GM19452 (cell line): Measurements from ENCODE around the gene TOMM22.

ENCODE experiments used
- ATAC-seq: cut with Tn5 transposase; IDR thresholded peaks from one replicate; pipeline ENCODE4 v1.9.1; 2021; ENCODE audit not compliant: unreplicated experiment

Gene TOMM22

DNA sequence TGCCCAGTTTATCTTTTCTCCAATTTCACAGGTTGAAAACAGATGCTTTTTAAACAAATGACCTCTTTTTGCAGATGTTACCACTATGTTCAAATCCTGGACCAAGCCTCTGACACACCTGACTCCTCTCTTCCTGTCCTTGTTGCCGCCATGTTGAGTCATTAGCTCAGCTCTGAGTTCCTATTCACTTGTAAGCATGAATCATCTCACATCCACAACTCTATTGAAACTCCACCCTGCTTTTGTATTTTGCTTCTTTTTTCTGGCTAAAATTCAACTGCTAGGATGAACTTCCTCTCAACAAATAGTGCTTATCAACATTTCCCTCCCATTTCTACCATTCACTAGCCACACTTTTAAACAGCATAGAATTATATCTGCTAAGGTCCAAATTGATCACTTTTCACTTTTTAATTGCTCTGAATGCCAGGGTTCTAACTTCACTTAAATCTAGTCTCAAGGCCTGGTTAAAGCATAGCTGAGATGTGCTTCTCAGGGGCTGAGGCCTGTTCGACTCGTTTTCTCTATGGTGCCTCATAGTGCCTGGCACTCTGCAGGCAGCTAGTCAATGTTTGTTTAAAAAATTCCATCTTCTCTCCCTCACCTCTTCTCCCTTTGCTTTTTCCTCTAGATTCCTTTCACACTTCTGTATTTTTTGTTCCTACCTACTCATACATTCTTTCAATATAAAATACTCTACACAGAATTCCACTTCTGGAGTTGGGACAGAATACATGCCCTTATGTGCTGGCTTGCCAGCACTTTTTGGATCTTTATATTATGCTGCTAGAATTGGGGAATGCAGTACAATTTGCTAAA is 15.1 kb downstream of the TOMM22 start:
- no peak for ATAC-seq

- ATAC-seq = no peak
These were observed 15.8 kb downstream of the TOMM22 start for GRCh38 chr22:38697425-38698089.

DNA sequence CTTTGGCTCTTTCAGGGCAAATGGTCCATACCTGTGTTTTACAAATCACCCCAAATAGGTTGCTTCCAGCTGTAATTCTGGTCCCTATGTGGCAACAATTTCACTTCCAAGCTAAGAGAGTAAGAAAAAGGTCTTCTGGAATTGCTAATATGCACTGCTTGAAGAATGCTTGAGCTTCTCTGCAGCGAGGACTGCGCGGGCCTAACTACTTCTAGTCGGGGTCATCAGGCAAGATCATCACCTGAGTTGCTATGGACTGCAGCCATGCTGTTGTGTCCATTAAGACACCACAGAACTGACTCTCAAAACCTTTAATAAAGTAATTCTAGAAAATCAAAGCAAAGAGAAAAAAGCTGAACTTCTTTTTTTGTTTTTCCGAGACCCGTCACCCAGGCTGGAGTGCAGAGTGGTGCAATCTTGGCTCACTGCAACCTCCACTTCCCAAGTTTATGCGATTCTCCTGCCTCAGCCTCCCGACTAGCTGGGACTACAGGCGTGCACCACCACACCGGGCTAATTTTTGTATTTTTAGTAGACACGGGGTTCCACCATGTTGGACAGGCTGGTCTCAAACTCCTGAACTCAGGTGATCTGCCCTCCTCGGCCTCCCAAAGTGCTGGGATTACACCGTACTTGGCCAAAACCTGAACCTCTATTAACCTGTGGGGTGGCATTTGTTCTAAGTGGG is 16.8 kb downstream of the TOMM22 start:
- ATAC-seq = no peak

GRCh38 chr22:38699143-38699542 is 17.4 kb downstream of the TOMM22 start:
- ATAC-seq = no peak

GRCh38 chr22:38699784-38700183 is 18.0 kb downstream of the TOMM22 start:
- ATAC-seq = no peak

DNA sequence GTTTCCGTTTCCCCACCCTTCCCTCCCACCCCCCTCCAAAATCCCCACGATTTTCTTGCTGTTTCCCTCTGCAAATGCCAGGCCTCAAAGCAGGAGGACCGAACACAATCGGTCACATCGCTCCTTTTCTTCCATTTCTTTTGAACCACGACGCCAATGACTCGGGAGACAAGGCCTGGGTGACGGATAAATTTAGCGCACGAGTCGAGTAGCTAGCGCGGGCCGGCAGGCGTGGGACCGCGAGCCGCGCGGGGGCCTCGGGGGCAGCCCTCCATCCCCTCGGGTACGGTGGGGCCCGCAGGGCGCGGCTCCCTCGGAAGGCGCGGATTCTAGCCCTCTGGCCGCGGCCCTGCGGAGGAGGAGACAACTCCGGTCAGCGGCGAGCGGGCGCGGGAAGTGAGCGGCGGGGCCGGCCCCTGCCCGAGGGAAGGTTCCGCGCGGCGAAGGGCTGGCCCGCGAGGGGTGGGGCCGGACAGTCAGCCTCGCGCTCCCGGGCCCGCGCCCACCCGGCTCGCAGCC is 18.6 kb downstream of the TOMM22 start:
- ATAC-seq = peak; percentile 8

DNA sequence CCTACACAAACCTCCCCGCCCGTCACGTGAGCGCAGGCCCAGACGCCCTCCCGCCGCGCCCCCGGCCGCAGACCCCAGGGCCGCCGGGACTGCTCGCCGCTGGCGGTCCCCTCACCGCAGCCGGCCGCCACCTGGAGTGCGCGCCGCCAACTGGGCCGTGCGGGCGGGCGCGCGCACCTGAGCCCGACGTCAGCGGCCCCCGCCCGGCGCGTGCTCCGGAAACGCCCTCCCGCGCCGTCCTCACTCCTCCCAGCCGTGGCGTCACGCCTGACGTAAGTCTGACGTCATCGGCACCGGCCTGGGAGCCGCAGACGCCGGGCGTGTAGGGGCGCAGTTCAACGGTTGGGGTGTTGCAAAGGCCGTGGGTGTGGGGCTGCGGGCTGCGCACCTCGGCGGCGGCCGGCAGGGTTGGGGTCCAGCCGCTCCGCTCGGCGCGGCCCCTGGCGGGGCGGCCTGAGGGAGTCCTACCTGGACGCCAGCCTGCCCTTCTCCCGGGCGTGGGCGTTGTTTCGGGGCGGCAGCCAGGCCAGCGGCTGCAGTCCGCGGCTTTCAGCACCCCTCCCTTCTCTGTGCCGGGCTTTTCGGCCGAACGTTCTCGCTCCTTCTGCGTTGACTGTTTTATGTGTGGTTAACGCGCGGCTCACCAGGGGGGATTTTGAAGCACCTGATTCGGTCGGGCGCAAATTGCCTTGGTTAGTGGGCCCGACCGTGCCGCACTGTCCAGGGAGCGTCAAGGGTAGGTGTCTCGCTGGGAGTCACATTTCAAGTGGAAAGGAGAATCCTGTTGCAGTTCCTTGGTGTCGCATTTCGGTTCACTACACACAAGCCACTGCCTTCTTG is 19.3 kb downstream of the TOMM22 start, which contains the start of gene JOSD1:
Gene JOSD1 (minus strand): TSS at position 155 of the 840 bp plus-strand sequence. CDS start 956 bp downstream, outside the sequence.
- peak; percentile 44 for ATAC-seq

GRCh38 chr22:38704654-38705234 is 23.0 kb downstream of the TOMM22 start:
- ATAC-seq = no peak

GRCh38 chr22:38705235-38706100 is 23.7 kb downstream of the TOMM22 start, which contains the start of gene GTPBP1:
Gene GTPBP1 (plus strand): TSS chr22:38705944. CDS start chr22:38705956, 12 bp downstream.
- peak; percentile 72 for ATAC-seq

GRCh38 chr22:38706101-38706900 is 24.5 kb downstream of the TOMM22 start:
- peak; percentile 3 for ATAC-seq

DNA sequence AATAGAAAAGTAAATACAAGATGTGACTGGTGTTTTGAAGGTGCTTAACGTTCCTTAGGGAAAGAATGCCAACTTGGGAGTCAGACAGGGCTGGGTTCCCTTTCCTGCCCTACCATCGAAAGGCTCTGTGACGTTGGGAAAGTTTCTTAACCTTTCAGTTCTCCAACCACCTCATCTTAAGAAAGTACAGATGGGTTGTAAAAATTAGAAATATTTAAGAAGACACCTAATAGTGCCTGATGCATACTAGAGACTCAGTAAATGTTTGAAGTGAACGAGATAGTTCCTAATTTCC is 25.1 kb downstream of the TOMM22 start:
- no peak for ATAC-seq

GRCh38 chr22:38707346-38707745 is 25.6 kb downstream of the TOMM22 start:
- ATAC-seq = no peak

- no peak for ATAC-seq
These were observed 26.2 kb downstream of the TOMM22 start for GRCh38 chr22:38707984-38708383.

DNA sequence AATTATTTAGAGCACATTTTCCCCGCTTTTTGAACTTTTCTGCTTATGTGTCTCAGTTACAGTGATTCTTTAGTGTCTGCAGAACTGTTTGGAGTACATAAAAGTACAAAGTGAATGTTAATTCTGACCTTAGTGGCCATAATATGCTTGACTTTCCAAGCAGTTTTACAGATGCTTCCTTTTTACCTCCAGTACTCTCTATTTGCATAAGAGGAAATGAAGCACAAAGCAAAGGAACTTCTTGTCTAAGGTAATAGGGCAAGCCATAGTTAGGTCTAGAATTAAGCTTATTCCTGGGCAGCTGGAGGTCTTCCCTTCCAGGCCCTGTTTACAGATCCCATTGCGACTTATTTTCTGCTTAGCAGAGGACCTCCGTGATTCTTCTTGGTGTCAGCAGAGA is 27.5 kb downstream of the TOMM22 start:
- ATAC-seq = no peak

DNA sequence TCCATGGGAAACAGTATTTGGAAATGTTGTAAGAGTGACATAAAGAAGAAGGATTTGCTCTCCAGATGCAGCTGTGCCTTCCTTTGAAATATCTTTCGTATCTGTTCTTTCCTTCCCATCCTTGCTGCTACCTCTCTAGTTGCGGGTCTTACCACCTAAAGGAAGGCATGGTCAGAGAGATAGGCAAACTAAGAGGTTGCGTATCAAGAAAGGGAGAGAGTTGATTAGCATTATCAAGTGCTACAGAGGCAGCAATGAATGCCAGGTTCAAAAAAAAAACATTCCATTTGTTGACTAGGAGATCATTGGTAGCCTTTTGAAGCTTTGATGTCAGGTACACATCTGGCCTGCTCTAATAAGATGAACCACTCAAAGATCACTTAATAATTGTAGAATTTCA is 28.6 kb downstream of the TOMM22 start:
- no peak for ATAC-seq

GRCh38 chr22:38710866-38711265 is 29.1 kb downstream of the TOMM22 start:
- ATAC-seq = no peak

GRCh38 chr22:38712486-38713207 is 30.9 kb downstream of the TOMM22 start:
- ATAC-seq = no peak

GRCh38 chr22:38713921-38714320 is 32.2 kb downstream of the TOMM22 start:
- ATAC-seq = no peak
